ENCODE measurements around the gene TMIGD2.
"Not testable (repeated sequence)": the region's sequence is repeated elsewhere in the genome, so short reads cannot be mapped to it uniquely, and the experiment has no call there.

TMIGD2 gene

GRCh38 chr19:4277191-4277696 is 24.9 kb downstream of the TMIGD2 start:
- TF ChIP-seq CTCF (IDR thresholded peaks at IDR 0.05; ENCODE audit: insufficient read depth, low read depth, low read length, missing control alignments): no peak
- H3K4me3 ChIP-seq (ENCODE audit: low read depth, low read length): no peak overlapping the region
- no peak for DNase-seq (ENCODE audit: low read depth)

- not testable (repeated sequence) for H3K4me3 ChIP-seq (ENCODE audit: low read depth, low read length); DNase-seq (ENCODE audit: low read depth)
Measured at GRCh38 chr19:4274321-4274686, 27.9 kb downstream of the TMIGD2 start.

GRCh38 chr19:4272894-4273293 is 29.3 kb downstream of the TMIGD2 start:
- H3K4me3 ChIP-seq (ENCODE audit: low read depth, low read length): no peak overlapping the region
- no peak for TF ChIP-seq CTCF (IDR thresholded peaks at IDR 0.05; ENCODE audit: insufficient read depth, low read depth, low read length, missing control alignments)
- no peak for DNase-seq (ENCODE audit: low read depth)

- H3K4me3 ChIP-seq (ENCODE audit: low read depth, low read length): no peak overlapping the region
- no peak for DNase-seq (ENCODE audit: low read depth)
- no peak for TF ChIP-seq CTCF (IDR thresholded peaks at IDR 0.05; ENCODE audit: insufficient read depth, low read depth, low read length, missing control alignments)
Measured at GRCh38 chr19:4268816-4269430, 33.3 kb downstream of the TMIGD2 start.

GRCh38 chr19:4267901-4268815 is 34.0 kb downstream of the TMIGD2 start:
- TF ChIP-seq CTCF (IDR thresholded peaks at IDR 0.05; ENCODE audit: insufficient read depth, low read depth, low read length, missing control alignments): no peak
- no peak overlapping the region for H3K4me3 ChIP-seq (ENCODE audit: low read depth, low read length)
- no peak for DNase-seq (ENCODE audit: low read depth)

- no peak overlapping the region for H3K4me3 ChIP-seq (ENCODE audit: low read depth, low read length)
- peak; percentile 65 for TF ChIP-seq CTCF (IDR thresholded peaks at IDR 0.05; ENCODE audit: insufficient read depth, low read depth, low read length, missing control alignments)
- peak; percentile 74 for DNase-seq (ENCODE audit: low read depth)
Measured at GRCh38 chr19:4267101-4267900, 34.9 kb downstream of the TMIGD2 start.
